Adrenal gland (tissue), 12 donors: ENCODE data around the gene BTNL3. TPM values are rescaled to one million over a fixed set of nuclear protein-coding genes. Genes with fewer than 3 reads are reported as not detected.

ENCODE experiments used
- DNase-seq, 7 donors: peaks; one replicate each; pipeline ENCODE4 v3.0.0-alpha.2; 2019 to 2020
- H3K27ac ChIP-seq, 5 donors: fragments of 200-600 bp; sonication (generic) in 4 of 5; 1 replicate in 3 of 5; 2 replicates in 2 of 5; pipeline versions ENCODE4 v1.5.1 to v1.8.0; 2016 to 2020; ENCODE audit warnings: mild to moderate bottlenecking in 1 of 5
- H3K27me3 ChIP-seq: fragments of 200-600 bp; 2 replicates; pipeline ENCODE4 v1.8.0; 2021
- H3K36me3 ChIP-seq, 2 donors: fragments of 200-600 bp; replicated peaks in 1 of 2; 1 replicate in 1 of 2; 2 replicates in 1 of 2; pipeline versions ENCODE4 v1.5.1 to v1.8.0; 2018 to 2022
- H3K4me1 ChIP-seq, 2 donors: fragments of 200-600 bp; replicated peaks in 1 of 2; 1 replicate in 1 of 2; 2 replicates in 1 of 2; pipeline versions ENCODE4 v1.5.1 to v1.8.0; 2018 to 2021
- H3K4me3 ChIP-seq, 4 donors: fragments of 200-600 bp; sonication (generic) in 3 of 4; one replicate each; pipeline ENCODE4 v1.5.1; 2016 to 2018
- H3K9me3 ChIP-seq, 3 donors: fragments of 200-600 bp; sonication (generic) in 1 of 3; replicated peaks in 1 of 3; 1 replicate in 2 of 3; 2 replicates in 1 of 3; pipeline versions ENCODE4 v1.5.1 to v1.8.0; 2016 to 2021
- CTCF ChIP-seq, 6 experiments: fragments of 450-650 bp in 4 of 6; fragments of 200-600 bp in 2 of 6; sonication (generic) in 1 of 6; IDR thresholded peaks; 1 replicate in 5 of 6; 2 replicates in 1 of 6; pipeline versions ENCODE4 v1.5.1 to v1.8.0; 2016 to 2021; ENCODE audit warnings: antibody characterized with exemption in 6 of 6, mild to moderate bottlenecking in 2 of 6, moderate library complexity in 1 of 6
- POLR2A ChIP-seq, 2 donors: fragments of 450-650 bp; IDR thresholded peaks; one replicate each; pipeline ENCODE4 v1.6.1; 2017; ENCODE audit warnings: antibody characterized with exemption in 2 of 2, mild to moderate bottlenecking in 2 of 2, moderate library complexity in 1 of 2
- WGBS, 4 donors: extraction: QIAGEN DNeasy Blood & Tissue Kit in 2 of 4; methylation state at CpG; one replicate each; pipeline versions ENCODE4 v1.1.5 to v1.1.7; 2013 to 2017; 5-methylcytosine and 5-hydroxymethylcytosine counted together
- intact Hi-C, 2 donors: fragments of 100-400 bp; cut with DNase I; formaldehyde crosslinking; loops; one replicate each; pipeline versions ENCODE4 v1.14.1 to v1.15.0; 2022 to 2023
- polyA plus RNA-seq, 3 donors: library from polyadenylated mRNA; stranded (reverse); fragments of 200-250 nt in 2 of 3; fragments of 350-450 nt in 1 of 3; fragmentation: Illumina TruSeq in 1 of 3; extraction: RNeasy Lipid Tissue Mini Kit (QIAGEN cat#74804) in 1 of 3; gene quantifications; one replicate each; pipeline ENCODE4 v1.2.3, GENCODE V29; 2013 to 2014
- total RNA-seq, 9 donors: library from RNA; depleted of rRNA in 4 of 9; stranded (reverse); fragments of >200 nt in 4 of 9; fragments of 120-200 nt in 1 of 9; fragmentation: NEBNext Ultra II Directional in 1 of 9; extraction: Animal tissue kit (Norgen Biotek cat#: 25700) in 1 of 9; gene quantifications; one replicate each; pipeline versions ENCODE4 v1.1.0 to v1.2.4, GENCODE V29; 2013 to 2023
- donor health status: healthy with polysubstance abuse.
- donor health status: Bipolar disorder and iron deficiency.
- donor health status: DM: yes; HTN: yes; CAD: no.
- donor health status: DM: no; HTN: no; CAD: no.
- donor health status: DM: no; HTN: no; CAD: no.
- donor health status: DM: yes; HTN: yes; CAD: no.

Gene BTNL3
- total and polyA plus RNA-seq, 12 donors: 0.03 to 1.0 (median 0.14) TPM; not detected in 5

GRCh38 chr5:180969406-180969805 is 19.2 kb upstream of the BTNL3 start:
- Histone ChIP-seq H3K27ac (no peak overlapping the region), H3K36me3 (no peaks in the 10 kb centered on the region), H3K4me3 (no peak overlapping the region), H3K4me1 (no peaks in the 10 kb centered on the region), H3K9me3 (no peaks in the 10 kb centered on the region), H3K27me3 (no peaks in the 10 kb centered on the region)
- intact Hi-C loops: no loop called here
- no peak for DNase-seq
- WGBS, 4 donors: 89 to 94% (median 93%) methylated on average over 5 to 23 of the region's 23 CpGs
- TF ChIP-seq CTCF (IDR thresholded peaks at IDR 0.05) (no peak), POLR2A (IDR thresholded peaks at IDR 0.05) (no peak)

DNA sequence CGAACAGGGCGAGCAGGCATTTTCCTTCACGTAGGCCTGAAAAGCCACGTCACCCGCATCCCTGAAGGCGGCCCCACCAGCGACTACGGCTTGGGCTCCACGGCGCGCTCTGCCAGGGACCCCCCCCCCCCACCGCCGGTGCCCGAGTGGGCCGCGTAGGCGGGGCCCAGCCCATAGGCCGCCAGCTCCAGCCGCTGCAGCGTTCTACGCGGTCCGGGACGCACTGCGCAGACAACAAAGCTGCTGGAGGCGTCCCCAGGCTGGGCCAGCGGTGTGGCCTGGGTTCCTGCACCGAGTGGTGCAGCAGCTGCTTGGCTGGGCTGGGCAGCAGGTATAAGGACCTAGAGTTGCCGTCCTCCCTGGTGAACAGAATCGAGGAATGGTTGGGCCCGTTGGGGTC is 18.3 kb upstream of the BTNL3 start:
- WGBS, 4 donors: 83 to 94% (median 94%) methylated on average over 1 to 31 of the region's 31 CpGs
- H3K36me3 ChIP-seq: no peaks in the 10 kb centered on the region
- H3K9me3 ChIP-seq: no peaks in the 10 kb centered on the region
- no peak for DNase-seq
- no peaks in the 10 kb centered on the region for H3K4me1 ChIP-seq
- no peaks in the 10 kb centered on the region for H3K27me3 ChIP-seq
- no peak for TF ChIP-seq CTCF (IDR thresholded peaks at IDR 0.05)
- TF ChIP-seq POLR2A (IDR thresholded peaks at IDR 0.05): no peak
- H3K27ac ChIP-seq: no peak overlapping the region
- H3K4me3 ChIP-seq: no peak overlapping the region
- intact Hi-C loops: no loop called here

- Histone ChIP-seq H3K36me3 (no peaks in the 10 kb centered on the region), H3K4me3 (no peak overlapping the region), H3K27me3 (no peaks in the 10 kb centered on the region), H3K27ac (no peak overlapping the region), H3K4me1 (no peaks in the 10 kb centered on the region), H3K9me3 (no peaks in the 10 kb centered on the region)
- intact Hi-C loops: no loop called here
- TF ChIP-seq CTCF (IDR thresholded peaks at IDR 0.05): no peak
- TF ChIP-seq POLR2A (IDR thresholded peaks at IDR 0.05): no peak
- 61 to 70% (median 64%) methylated on average over 4 of the region's 4 CpGs for WGBS, 4 donors
- no peak for DNase-seq
Measured at GRCh38 chr5:180970875-180971274, 17.8 kb upstream of the BTNL3 start.

- Histone ChIP-seq H3K36me3 (no peaks in the 10 kb centered on the region), H3K4me1 (no peaks in the 10 kb centered on the region), H3K27me3 (no peaks in the 10 kb centered on the region), H3K4me3 (no peak overlapping the region), H3K9me3 (no peaks in the 10 kb centered on the region), H3K27ac (no peak overlapping the region)
- TF ChIP-seq CTCF (IDR thresholded peaks at IDR 0.05) (no peak), POLR2A (IDR thresholded peaks at IDR 0.05) (no peak)
- no peak for DNase-seq
- intact Hi-C loops: no loop called here
- 65 to 81% (median 77%) methylated on average over 2 of the region's 2 CpGs for WGBS, 4 donors
Measured at GRCh38 chr5:180974612-180975315, 13.9 kb upstream of the BTNL3 start.
